NCI-H146 treated with DMSO at 0.1 percent for 48 hours (cell line): ENCODE results near the gene STRIP1.
"Not testable (repeated sequence)": the region's sequence is repeated elsewhere in the genome, so short reads cannot be mapped to it uniquely, and the experiment has no call there.

Source experiments
- DNase-seq: peaks from one replicate; lab custom pipeline; 2025; ENCODE audit not compliant: unreplicated experiment; lab: John Stamatoyannopoulos, UW

STRIP1 gene

GRCh38 chr1:110008971-110009565 is 25.4 kb upstream of the STRIP1 start:
- DNase-seq, result no peak

DNA sequence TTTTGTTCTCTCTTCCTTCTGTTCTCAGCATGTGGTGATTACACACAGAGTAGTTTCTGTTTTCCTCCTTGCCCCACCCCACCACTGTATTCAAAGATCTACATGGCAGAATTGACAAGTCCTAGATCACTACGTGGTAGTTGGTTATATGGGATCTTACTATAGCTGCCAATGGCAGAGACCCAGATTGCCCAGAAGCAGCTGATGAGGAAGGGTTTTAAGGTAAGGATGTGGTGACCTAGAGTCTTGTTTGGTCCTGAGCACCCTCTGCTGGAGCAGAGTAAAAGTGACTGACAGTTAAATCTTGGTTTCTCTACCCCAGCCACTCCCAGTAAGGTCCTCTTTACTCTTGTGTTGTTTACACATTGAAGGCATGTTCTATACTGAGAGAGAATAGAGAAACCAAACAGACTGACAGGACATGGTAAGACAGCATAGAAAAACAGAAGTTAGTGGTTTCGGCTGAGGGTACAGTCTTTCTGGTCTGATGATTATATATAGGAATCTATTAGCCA is 22.8 kb upstream of the STRIP1 start:
- DNase-seq, result peak; percentile 4

DNA sequence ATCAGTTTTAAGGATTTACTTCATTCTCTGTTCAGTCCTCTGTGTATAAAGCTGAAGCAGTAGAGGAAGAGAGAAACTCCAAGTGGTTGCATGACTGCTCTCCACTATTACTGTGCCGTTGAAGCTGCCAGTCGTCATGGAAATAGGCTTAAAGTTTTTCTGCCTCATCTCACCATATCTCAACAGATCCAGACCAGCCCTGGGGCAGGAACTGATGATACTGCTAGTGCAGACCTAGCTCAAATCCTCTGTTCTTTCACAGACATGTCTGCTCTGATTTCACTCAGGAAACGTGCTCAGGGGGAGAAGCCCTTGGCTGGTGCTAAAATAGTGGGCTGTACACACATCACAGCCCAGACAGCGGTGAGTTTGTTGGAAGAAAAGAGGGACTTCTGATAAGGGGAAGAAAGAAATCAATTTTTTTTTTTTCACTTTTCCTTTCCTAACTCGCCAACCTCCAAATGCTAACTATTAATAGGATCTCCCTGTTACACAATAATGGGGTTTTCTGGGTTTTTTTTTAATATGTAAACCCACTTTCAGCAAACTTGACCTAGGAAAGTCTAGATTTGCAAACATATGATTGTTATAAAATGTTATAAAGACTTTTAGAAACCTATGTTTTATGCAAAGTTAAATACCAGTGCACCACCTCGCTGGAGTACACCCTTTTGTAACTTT is 22.2 kb upstream of the STRIP1 start:
- no peak for DNase-seq

- no peak for DNase-seq
Measured at GRCh38 chr1:110017792-110018191, 16.6 kb upstream of the STRIP1 start.

GRCh38 chr1:110018396-110018795 is 16.0 kb upstream of the STRIP1 start:
- DNase-seq, result no peak

DNA sequence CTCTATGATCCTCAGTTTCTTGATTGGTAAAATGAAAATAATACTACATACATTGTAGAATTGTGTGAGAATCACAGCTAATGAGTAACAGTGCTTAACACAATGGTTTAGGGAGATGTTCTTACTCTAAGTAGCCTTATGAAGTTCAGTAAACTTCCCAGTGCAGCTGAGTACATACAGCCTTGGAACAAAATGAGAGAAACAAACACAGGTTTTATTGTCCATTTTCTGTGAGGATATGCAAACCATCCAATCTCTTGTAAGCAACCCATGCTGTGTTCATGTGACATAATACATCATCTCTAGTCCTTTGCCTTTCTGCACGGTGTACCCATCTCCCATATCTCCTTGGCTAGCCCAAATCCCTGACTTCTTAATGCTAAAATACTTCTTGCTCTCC is 14.7 kb upstream of the STRIP1 start:
- no peak for DNase-seq

- DNase-seq, result no peak
Measured at GRCh38 chr1:110021285-110021684, 13.1 kb upstream of the STRIP1 start.

- no peak for DNase-seq
Measured at GRCh38 chr1:110024613-110025012, 9.8 kb upstream of the STRIP1 start.

DNA sequence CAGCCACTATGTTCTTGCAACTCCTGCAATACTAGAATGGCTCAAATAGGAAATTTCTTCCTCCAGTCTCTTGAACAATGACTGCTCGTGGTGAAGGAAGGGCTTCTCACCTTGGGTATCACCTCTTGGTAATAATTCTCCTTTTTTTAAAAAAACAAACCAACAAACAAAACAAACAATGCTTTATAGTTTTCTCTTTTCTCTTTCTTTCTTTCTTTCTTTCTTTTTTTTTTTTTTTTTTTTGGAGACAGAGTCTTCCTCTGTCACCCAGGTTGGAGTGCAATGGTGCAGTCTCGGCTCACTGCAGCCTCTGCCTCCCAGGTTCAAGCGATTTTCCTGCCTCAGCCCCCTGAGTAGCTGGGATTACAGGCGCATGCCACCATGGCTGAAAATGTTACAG is 3.7 kb upstream of the STRIP1 start:
- not testable (repeated sequence) for DNase-seq

DNA sequence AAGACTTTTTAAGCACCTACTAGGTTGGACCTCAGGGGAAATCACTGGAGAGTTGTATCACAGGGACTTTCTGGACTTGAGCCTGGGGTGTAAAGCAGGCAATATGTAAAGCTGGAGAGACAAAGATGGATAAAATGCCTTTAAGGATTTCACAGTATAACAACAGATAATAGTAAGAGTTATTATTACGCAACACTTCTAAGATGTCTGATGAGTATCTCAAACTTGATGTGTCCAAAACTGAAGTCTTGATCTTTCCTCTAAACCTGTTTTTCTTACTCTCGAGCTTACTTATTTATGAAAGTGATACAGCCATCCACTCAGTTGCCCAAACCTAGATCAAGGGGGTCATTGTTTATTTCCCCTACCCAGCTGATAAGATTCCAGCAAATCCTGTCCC is 2.1 kb upstream of the STRIP1 start:
- no peak for DNase-seq

DNA sequence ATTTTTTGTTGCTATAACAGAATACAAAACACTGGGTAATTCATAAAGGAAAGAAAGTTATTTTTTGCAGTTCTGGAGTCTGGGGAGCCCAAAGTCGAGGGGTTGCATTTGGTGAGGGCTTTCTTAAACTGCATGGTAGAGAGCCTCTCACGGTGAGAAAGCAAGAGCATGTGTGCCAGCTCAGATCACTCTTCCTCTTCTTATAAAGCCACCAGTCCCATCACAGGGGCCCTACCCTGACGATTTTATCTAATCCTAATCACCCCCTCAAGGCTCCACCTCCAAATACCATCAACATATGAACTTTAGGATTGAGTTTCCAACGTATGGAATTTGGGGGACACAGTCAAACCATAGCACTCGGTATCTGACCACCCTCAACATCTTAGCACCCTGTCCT is 1.0 kb upstream of the STRIP1 start:
- no peak for DNase-seq

GRCh38 chr1:110034040-110034450 is 379 bp upstream of the STRIP1 start:
- DNase-seq, result no peak

GRCh38 chr1:110035236-110035752 is 870 bp downstream of the STRIP1 start:
- peak; percentile 30 for DNase-seq

DNA sequence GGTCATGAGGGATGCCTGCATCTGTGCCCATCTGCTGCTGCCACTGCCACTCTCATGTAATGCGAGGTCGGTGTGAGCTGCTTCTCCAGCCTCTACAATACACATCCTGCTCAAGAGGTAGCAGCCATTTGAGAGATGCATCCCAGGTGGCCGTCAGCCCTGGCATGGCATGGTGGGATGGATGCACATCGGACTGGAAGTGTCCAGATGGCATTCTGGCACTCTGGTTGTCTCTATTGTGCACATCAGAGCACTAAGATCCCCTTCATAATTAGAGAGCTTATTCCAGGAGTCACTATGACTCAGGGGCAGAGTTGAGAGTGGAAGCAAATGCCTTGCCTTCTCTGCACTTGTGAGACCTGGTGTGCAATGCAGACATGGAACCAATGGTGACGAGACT is 3.8 kb downstream of the STRIP1 start:
- no peak for DNase-seq

- DNase-seq, result no peak
Measured at GRCh38 chr1:110039641-110040040, 5.2 kb downstream of the STRIP1 start.

DNA sequence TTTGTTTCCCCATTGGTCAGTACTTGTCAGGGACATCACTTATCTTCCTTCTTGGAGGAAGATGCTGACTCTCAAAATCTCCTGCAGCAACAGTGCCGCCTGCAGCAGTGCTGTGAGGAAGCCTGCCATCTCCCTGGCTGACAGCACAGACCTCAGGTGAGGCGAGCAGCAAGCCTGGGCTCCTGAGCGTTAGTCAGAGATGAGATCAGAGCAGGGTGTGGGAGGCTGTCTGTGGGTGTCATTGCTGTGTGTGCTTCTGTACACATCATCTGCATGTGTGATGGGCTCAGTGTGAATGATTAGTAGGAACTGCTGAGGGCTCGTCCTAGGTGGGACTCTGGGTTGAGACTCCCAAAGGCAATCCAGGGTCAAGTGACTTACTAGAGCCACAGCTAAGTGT is 6.1 kb downstream of the STRIP1 start:
- DNase-seq, result no peak

- DNase-seq, result no peak
Measured at GRCh38 chr1:110043016-110043415, 8.6 kb downstream of the STRIP1 start.

- DNase-seq, result no peak
Measured at GRCh38 chr1:110047463-110047862, 13.0 kb downstream of the STRIP1 start.

DNA sequence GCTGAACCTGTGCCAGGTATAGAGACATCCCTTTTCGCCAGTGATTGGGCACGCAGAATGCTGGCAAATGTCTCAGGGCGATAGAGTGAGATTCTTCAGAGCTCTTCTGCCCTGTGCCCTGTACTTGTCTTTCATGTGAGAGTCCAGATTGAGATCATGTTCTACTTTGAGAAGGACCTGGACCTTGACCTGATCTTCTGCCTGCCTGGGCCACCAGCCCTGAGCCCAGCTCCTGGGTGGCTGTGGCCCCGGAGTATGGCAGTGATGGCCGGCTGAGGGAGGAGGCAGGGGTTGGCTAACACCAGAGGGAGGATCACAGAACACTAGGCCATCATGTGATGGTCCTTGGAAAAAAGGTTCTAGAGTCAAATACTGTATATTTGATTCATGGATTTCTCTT is 13.8 kb downstream of the STRIP1 start:
- no peak for DNase-seq

- no peak for DNase-seq
Measured at GRCh38 chr1:110048923-110049601, 14.6 kb downstream of the STRIP1 start.

DNA sequence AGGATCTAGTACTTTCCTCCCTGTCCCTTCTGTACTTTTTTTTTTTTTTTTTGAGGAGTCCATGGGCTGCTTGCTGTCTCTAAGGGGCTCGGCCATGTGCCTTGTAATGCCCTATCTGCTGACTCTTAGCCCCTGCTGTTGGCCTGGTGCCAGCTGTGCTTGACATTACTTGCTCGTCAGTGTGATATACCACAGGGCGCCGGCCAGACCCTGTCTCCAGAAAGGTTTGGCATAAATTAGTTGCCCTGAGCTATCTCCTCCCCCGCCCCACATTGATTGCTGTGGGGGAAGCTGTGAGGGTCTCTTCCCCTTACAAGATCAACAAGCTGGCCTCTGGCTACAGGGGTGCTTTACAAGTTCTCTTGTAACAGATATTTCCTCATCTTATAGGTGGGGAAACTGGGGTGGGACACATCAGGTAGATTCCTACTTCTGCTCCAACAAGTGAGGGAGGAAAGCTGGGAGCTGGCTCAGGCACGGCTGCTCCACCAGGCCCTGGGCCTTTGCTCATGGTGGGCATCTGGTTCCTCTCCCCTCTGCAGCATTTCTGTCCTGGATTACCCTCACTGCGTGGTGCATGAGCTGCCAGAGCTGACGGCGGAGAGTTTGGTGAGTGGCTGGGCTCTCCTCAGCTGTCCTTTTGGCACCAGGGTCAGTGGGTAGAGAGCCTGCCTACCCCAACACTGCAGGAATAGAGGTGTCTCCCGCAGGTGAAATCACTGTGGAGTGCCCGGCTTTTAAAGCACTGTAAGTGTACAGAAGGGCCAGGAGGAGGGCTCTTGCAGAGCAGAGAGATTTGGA is 15.6 kb downstream of the STRIP1 start:
- no peak for DNase-seq
